ENCODE measurements around the gene KIF16B.
"Not testable (repeated sequence)": the region's sequence is repeated elsewhere in the genome, so short reads cannot be mapped to it uniquely, and the experiment has no call there.

DNA sequence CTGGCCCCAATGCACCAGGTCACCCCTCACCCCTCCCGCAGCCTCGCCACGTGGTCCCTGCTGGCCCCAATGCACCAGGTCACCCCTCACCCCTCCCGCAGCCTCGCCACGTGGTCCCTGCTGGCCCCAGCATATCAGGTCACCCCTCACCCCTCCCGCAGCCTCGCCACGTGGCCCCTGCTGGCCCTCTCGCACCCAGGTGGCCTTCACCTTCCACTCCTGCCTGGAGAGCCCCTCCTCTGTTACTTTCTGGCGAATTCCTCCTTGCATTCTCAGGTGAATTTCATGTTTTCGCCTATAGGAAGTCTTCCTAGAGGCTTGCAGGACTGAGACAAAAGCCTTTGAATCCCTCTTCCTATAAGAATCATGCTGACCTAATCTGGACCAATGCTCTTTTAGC is 313.1 kb downstream of the KIF16B start:
- not testable (repeated sequence) for TF ChIP-seq EZH2phosphoT487 (IDR thresholded peaks at IDR 0.05; ENCODE audit: borderline replicate concordance, low read length); EZH2 (IDR thresholded peaks at IDR 0.05; ENCODE audit: low read length, unreplicated experiment)

Data from PC-3 (cell line).